Measurements from ENCODE around the gene WNT8B.

Gene WNT8B, protein sequence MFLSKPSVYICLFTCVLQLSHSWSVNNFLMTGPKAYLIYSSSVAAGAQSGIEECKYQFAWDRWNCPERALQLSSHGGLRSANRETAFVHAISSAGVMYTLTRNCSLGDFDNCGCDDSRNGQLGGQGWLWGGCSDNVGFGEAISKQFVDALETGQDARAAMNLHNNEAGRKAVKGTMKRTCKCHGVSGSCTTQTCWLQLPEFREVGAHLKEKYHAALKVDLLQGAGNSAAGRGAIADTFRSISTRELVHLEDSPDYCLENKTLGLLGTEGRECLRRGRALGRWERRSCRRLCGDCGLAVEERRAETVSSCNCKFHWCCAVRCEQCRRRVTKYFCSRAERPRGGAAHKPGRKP

GRCh38 chr10:100462709-100463108 is at the start of gene WNT8B:
WNT8B (plus strand) TSS chr10:100463009; CDS start chr10:100463169, 160 bp downstream.
- DNase-seq, result no peak

- DNase-seq, result no peak
These were observed 49.6 kb upstream of the WNT8B start for GRCh38 chr10:100413173-100413572.

- DNase-seq, result no peak
These were observed 42.8 kb upstream of the WNT8B start for GRCh38 chr10:100419911-100420449.

- no peak for DNase-seq
These were observed 35.4 kb upstream of the WNT8B start for GRCh38 chr10:100427374-100427773.

DNA sequence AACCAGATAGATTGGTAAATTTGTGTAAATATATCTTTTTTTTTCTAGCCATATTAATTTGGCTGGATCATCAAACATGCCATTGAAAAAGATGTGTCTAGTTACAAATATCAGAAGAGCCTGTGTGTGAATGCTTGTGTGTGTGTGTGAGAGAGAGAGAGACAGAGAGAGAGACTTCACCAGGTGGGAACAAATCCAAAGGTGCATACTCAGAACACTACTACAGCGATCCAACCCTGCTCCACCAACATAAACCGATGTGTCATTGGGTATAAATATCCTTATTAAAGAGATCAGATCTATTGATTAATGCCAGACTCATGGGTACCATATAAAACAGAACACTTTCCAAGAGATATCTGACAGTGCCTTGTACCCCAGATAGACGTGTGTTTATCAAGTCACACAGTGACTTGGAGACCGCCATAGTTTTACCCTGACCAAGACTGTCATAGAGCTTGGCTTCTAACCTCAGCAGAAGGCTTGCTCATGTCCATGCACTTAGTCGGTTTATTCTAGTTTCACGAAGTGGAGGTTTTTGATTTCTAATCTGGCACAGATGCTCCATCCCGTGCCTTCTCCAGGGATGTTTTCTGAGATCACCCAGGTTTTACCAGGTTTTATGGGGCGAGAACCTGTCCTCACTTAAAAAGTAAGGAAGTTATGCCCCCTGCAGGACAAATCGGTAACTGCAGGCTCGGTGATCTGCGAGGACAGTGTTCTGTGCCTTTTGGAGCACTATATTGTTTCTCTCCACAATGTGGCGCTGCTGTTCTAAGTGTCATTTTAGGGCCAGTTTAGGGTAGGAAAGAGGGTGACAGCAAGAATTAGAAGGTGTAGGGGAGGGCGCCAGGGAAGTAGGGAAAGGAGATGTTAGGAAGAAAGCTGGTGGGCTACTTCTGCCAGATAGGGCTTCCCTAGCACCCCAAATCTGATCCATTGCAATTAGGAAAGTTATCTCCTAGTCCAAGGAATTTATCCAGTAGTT is 29.3 kb upstream of the WNT8B start:
- DNase-seq, result peak; percentile 87

DNA sequence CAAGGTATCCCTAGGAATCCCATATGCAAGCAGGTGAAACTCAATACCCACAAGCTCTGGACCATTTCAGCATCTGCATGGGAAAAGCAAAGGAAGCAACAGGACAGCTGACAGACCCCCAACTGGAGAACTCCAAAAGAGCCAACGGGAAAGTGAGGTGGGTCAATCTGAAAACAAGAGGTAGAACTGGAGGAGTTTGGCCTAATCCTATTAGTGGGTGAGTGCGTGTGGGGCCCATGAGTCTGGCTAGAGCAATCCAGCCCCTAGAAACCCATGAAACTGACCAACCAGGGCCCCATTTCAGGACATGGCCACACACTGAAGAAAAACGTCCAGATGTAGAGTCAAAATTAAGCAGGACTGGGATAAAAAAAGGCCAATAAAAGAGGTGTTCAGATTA is 26.6 kb upstream of the WNT8B start:
- DNase-seq, result no peak

- DNase-seq, result no peak
These were observed 24.0 kb upstream of the WNT8B start for GRCh38 chr10:100438674-100439315.

- DNase-seq, result no peak
These were observed 20.3 kb upstream of the WNT8B start for GRCh38 chr10:100442548-100442947.

DNA sequence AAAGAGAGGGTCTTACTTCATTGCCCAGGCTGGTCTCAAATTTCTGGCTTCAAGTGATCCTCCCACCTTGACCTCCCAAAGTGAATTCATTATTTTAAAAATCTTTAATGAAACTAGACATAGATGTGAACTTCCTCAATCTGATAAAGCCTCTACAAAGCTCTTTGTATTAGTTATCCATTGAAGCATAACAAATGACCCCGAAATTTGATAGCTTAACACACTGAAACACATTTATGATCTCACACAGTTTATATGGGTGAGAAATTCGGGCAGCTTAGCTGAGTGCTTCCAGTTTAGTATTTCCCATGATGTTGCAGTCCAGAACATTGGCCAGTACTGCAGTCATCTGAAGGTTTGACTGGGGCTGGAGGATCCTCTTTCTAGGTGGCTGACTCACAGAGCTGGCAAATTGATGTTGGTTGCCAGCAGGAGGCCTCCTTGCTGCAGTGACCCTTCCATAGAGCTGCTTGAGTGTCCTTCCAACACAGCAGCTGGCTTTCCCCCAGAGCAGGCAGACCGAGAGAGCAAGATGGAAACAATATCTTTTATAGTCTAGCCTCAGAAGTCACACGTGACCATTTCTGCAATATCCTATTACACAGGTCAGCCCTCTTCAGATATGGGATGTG is 16.6 kb upstream of the WNT8B start:
- no peak for DNase-seq

DNA sequence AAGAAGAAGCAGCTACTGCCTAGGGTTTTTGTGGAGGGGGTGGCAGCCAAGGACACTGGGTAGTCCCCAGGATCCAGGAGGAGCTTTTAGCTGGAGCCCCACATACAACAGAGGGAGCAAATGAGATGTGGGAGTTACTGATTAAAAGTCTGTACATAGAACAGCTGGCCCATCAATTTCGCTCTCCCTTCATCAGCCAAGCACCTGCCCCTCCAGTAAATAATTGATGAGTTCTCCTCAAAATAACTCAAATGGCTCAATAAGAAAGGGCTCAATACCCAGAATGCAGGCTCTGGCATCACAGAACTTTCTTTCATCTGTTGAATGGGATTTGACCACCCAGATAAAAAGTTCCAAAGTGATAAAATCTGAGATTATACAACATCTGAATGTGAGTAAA is 15.1 kb upstream of the WNT8B start:
- DNase-seq, result no peak

DNA sequence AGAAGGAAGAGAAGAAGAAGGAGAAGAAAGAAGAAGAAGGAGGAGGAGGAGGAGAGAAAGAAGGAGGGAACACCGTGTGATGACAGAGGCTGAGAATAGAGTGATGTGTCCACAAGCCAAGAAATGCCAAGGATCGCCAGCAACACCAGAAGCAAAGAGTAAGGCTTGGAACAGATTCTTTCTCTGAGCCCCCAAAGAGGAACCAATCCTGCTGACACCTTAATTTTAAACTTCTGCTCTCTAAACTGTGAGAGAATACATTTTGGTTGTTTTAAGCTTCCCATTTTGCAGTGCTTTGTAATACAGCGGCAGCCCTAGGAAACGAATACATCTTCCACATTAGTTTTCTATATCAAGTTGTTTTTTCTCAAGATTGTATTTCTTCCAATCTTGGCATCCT is 13.9 kb upstream of the WNT8B start:
- DNase-seq, result no peak

DNA sequence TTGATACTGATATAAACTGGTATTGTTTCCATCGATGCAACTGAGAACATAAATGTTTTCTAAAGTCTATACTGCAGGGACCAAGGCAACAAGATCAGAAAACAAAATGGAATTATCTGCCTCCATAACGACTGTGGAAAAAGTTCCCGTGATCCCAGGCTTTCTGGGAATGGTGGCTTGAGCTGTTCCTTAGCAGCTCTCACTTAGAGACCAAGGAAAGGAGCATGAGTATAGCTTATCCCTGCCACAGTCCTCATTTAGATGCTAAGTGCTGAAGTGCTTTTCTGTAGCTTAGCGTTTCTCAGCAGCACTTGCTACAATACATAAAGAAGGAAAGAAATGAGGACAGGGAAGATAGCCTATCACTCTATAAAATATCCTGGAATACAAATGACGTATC is 5.5 kb downstream of the WNT8B start:
- no peak for DNase-seq

GRCh38 chr10:100468978-100469377 is 6.2 kb downstream of the WNT8B start:
- DNase-seq, result no peak

GRCh38 chr10:100469756-100470155 is 6.9 kb downstream of the WNT8B start:
- DNase-seq, result no peak

- no peak for DNase-seq
These were observed 7.6 kb downstream of the WNT8B start for GRCh38 chr10:100470367-100470766.

- DNase-seq, result no peak
These were observed 15.2 kb downstream of the WNT8B start for GRCh38 chr10:100477970-100478369.

DNA sequence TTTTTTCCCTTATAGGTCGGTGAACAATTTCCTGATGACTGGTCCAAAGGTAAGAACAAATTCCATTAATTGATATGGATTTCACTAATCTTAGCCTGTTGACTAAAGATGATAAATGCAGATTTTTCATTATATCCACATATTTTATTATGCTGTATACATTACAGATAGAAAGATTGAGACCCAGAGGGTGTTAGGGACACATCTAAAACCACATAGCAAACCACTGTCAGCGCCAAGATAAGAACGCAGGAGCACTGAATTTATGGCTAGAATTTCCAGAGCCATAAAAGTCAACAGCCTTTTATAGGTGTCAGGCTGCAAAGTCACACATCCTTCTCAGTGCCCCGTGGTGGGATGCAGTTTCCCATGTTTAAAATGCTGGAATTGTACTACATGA is 16.2 kb downstream of the WNT8B start:
- DNase-seq, result no peak

DNA sequence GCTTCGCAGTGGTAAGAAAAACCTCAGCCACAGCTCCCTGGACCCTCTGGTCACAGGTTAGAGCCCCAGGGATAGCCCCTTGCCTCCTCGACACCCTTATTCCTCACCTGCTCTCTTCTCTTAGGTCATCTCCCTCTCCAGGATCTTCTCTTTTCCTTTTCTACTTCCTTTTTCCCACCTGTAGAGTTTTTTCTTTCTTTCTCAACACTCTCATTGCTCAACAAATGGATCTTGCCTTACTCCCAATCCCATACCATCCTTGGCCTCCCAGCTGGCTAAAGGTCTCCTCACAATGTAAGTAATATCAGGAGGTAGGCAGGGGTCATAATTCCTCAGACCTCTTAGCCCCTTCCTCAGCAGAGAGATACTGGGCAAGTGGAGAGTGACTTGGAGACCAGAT is 17.2 kb downstream of the WNT8B start:
- no peak for DNase-seq

DNA sequence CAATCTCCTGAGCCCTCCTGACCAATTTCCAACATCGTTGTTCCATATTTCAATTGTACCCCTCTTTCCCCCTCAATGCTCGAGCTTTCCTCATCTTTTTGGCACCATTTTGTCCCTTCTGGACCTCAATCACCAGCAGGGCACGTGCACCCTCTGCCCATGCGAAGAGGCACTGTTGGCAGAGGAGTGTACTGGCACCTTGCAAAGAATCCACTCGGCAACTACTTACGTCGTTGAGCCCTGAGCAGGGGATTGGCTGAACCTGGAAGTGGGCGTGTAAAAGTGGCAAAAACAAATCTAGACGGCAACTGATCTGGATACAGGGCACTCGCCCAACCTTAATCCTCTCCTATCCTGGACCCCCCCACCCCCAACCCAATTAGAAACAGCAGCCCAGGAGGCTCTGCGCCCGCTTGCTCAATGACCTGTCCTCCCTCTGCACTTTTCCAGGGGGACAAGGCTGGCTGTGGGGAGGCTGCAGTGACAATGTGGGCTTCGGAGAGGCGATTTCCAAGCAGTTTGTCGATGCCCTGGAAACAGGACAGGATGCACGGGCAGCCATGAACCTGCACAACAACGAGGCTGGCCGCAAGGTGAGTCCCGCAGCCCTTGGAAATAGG is 18.8 kb downstream of the WNT8B start:
- DNase-seq, result peak; percentile 88

DNA sequence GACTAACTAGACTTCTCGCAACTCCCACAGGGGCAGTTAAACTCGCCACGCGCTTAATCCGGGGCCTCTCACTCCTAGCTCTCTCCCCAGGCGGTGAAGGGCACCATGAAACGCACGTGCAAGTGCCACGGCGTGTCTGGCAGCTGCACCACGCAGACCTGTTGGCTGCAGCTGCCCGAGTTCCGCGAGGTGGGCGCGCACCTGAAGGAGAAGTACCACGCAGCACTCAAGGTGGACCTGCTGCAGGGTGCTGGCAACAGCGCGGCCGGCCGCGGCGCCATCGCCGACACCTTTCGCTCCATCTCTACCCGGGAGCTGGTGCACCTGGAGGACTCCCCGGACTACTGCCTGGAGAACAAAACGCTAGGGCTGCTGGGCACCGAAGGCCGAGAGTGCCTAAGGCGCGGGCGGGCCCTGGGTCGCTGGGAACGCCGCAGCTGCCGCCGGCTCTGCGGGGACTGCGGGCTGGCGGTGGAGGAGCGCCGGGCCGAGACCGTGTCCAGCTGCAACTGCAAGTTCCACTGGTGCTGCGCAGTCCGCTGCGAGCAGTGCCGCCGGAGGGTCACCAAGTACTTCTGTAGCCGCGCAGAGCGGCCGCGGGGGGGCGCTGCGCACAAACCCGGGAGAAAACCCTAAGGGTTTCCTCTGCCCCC is 19.5 kb downstream of the WNT8B start:
- peak; percentile 44 for DNase-seq

GRCh38 chr10:100482834-100483185 is 20.0 kb downstream of the WNT8B start:
- DNase-seq, result no peak
